IMR-90 (cell line): Measurements from ENCODE around the gene HKDC1. TPM values are rescaled to one million over a fixed set of nuclear protein-coding genes. Genes with fewer than 3 reads are reported as not detected.
"Not testable (repeated sequence)": the region's sequence is repeated elsewhere in the genome, so short reads cannot be mapped to it uniquely, and the experiment has no call there.

Source experiments
- ATAC-seq: fragments of 200-7000 bp; cut with Tn5 transposase; 2 replicates; pipeline ENCODE4 v1.9.1; 2020; ENCODE audit warnings: low read depth, mild to moderate bottlenecking, moderate library complexity
- BruUV-seq: library from RNA; stranded (reverse); fragments of 400-500 nt; replicated peaks from 2 replicates; lab custom pipeline; 2021; lab: Mats Ljungman, UMichigan
- CTCF ChIA-PET: fragments of 300-600 bp; formaldehyde crosslinking; extraction: SDS; loops from one replicate; lab custom pipeline; 2021; ENCODE audit warnings: antibody characterized with exemption; lab: Yijun Ruan, JAX
- POLR2A ChIA-PET: fragments of 300-600 bp; sonication (Branson Sonifier 250); formaldehyde crosslinking; loops from one replicate; lab custom pipeline; 2022; ENCODE audit warnings: antibody characterized with exemption; ENCODE audit not compliant: unreplicated experiment; lab: Charles Lee
- DNase-seq: peaks from one replicate; pipeline ENCODE4 v3.0.0; 2013
- H2AFZ ChIP-seq: replicated peaks from 2 replicates; pipeline ENCODE3; 2013; ENCODE audit warnings: low read length, mild to moderate bottlenecking; ENCODE audit not compliant: poor library complexity
- H2AK5ac ChIP-seq: 2 replicates; pipeline ENCODE4 v1.6.1; 2013; ENCODE audit warnings: low read depth, low read length, inconsistent platforms
- H2AK9ac ChIP-seq: replicated peaks from 2 replicates; pipeline ENCODE3; 2013; ENCODE audit warnings: mild to moderate bottlenecking, low read depth, low read length, moderate library complexity; ENCODE audit not compliant: poor library complexity
- H2BK120ac ChIP-seq: 2 replicates; pipeline ENCODE4 v1.6.1; 2013; ENCODE audit warnings: low read depth, low read length, inconsistent platforms
- H2BK15ac ChIP-seq: 3 replicates; pipeline ENCODE4 v1.6.1; 2013; ENCODE audit warnings: low read depth, low read length, inconsistent platforms
- H2BK20ac ChIP-seq: 2 replicates; pipeline ENCODE4 v1.6.1; 2013; ENCODE audit warnings: low read depth, mild to moderate bottlenecking, inconsistent platforms, low read length, moderate library complexity
- H2BK5ac ChIP-seq: 2 replicates; pipeline ENCODE4 v1.6.1; 2013; ENCODE audit warnings: mild to moderate bottlenecking, low read depth, low read length, inconsistent platforms; ENCODE audit not compliant: poor library complexity, severe bottlenecking
- H3K14ac ChIP-seq: replicated peaks from 2 replicates; pipeline ENCODE4 v1.6.1; 2013; ENCODE audit warnings: low read depth, low read length, inconsistent platforms
- H3K18ac ChIP-seq: 2 replicates; pipeline ENCODE4 v1.6.1; 2013; ENCODE audit warnings: low read depth, low read length, control low read depth
- H3K23ac ChIP-seq: 2 replicates; pipeline ENCODE4 v1.6.1; 2013; ENCODE audit warnings: low read depth, low read length, inconsistent platforms
- H3K27ac ChIP-seq: 2 replicates; pipeline ENCODE4 v1.5.1; 2013; ENCODE audit warnings: mild to moderate bottlenecking, control low read depth, low read length; ENCODE audit not compliant: insufficient read depth
- H3K27me3 ChIP-seq: 2 replicates; pipeline ENCODE4 v1.6.1; 2013; ENCODE audit warnings: low read length; ENCODE audit not compliant: control insufficient read depth, insufficient read depth
- H3K36me3 ChIP-seq: 2 replicates; pipeline ENCODE4 v1.6.1; 2013; ENCODE audit warnings: low read length, mixed read lengths; ENCODE audit not compliant: control insufficient read depth, insufficient read depth
- H3K4ac ChIP-seq: 2 replicates; pipeline ENCODE4 v1.6.1; 2013; ENCODE audit warnings: low read depth, low read length, inconsistent platforms
- H3K4me1 ChIP-seq: 2 replicates; pipeline ENCODE4 v1.6.1; 2013; ENCODE audit warnings: low read length, mixed read lengths; ENCODE audit not compliant: control insufficient read depth, insufficient read depth
- H3K4me2 ChIP-seq: 2 replicates; pipeline ENCODE4 v1.6.1; 2013; ENCODE audit warnings: low read depth, mild to moderate bottlenecking, control low read depth, low read length, moderate library complexity
- H3K4me3 ChIP-seq: 2 replicates; pipeline ENCODE4 v1.5.1; 2013; ENCODE audit warnings: low read depth, mild to moderate bottlenecking, control low read depth, low read length, moderate library complexity; ENCODE audit not compliant: insufficient read depth
- H3K56ac ChIP-seq: 2 replicates; pipeline ENCODE4 v1.6.1; 2013; ENCODE audit warnings: low read length, inconsistent platforms; ENCODE audit not compliant: insufficient read depth; ENCODE audit errors: extremely low read depth
- H3K79me1 ChIP-seq, 2 experiments: 2 replicates each; pipeline ENCODE4 v1.6.1; 2013; ENCODE audit warnings: low read length in 2 of 2, inconsistent platforms in 1 of 2, low read depth in 1 of 2
- H3K9ac ChIP-seq: 2 replicates; pipeline ENCODE4 v1.6.1; 2013; ENCODE audit warnings: low read depth, low read length, control low read depth
- H3K9me1 ChIP-seq: 2 replicates; pipeline ENCODE4 v1.6.1; 2013; ENCODE audit warnings: low read length, inconsistent platforms; ENCODE audit not compliant: insufficient read depth
- H3K9me3 ChIP-seq: 2 replicates; pipeline ENCODE4 v1.6.1; 2013; ENCODE audit warnings: low read length; ENCODE audit not compliant: control insufficient read depth, insufficient read depth
- H4K20me1 ChIP-seq: 2 replicates; pipeline ENCODE4 v1.6.1; 2013; ENCODE audit warnings: low read length, inconsistent platforms; ENCODE audit not compliant: insufficient read depth
- H4K5ac ChIP-seq: 2 replicates; pipeline ENCODE4 v1.6.1; 2013; ENCODE audit warnings: mild to moderate bottlenecking, low read depth, low read length, control low read depth
- H4K8ac ChIP-seq, 2 experiments: 2 replicates each; pipeline ENCODE4 v1.6.1; 2013; ENCODE audit warnings: low read depth in 2 of 2, low read length in 2 of 2, control low read depth in 1 of 2, inconsistent platforms in 1 of 2
- H4K91ac ChIP-seq: 2 replicates; pipeline ENCODE4 v1.6.1; 2013; ENCODE audit warnings: low read depth, low read length, inconsistent platforms; ENCODE audit not compliant: insufficient read depth
- CEBPB ChIP-seq: IDR thresholded peaks from 2 replicates; pipeline ENCODE4 v1.6.1; 2012; ENCODE audit warnings: low read depth, low read length, improper control_type of control experiment
- FOS ChIP-seq: fragments of 150-350 bp; IDR thresholded peaks from 2 replicates; pipeline ENCODE4 v1.6.1; 2016; ENCODE audit warnings: low read depth, low read length
- MAZ ChIP-seq: IDR thresholded peaks from 2 replicates; pipeline ENCODE4 v1.6.1; 2012; ENCODE audit warnings: low read depth, mild to moderate bottlenecking, low read length, improper control_type of control experiment, moderate library complexity, borderline replicate concordance
- MXI1 ChIP-seq: IDR thresholded peaks from 2 replicates; pipeline ENCODE4 v1.6.1; 2012; ENCODE audit warnings: low read depth, mild to moderate bottlenecking, low read length, moderate library complexity, borderline replicate concordance
- NFE2L2 ChIP-seq: fragments of 150-350 bp; IDR thresholded peaks from 2 replicates; pipeline ENCODE4 v1.6.1; 2016; ENCODE audit warnings: low read depth, mild to moderate bottlenecking, low read length
- WGBS, 2 experiments: methylation state at CpG; one replicate each; pipeline versions ENCODE4 v1.1.5 to v1.1.7; 2013; ENCODE audit warnings: missing lambda C conversion rate in 2 of 2; ENCODE audit not compliant: insufficient read length in 1 of 2; ENCODE audit errors: extremely low coverage in 2 of 2; 5-methylcytosine and 5-hydroxymethylcytosine counted together
- dilution Hi-C: fragments of 300-500 bp; cut with HindIII; formaldehyde crosslinking; loops from one replicate; pipeline ENCODE4 v1.14.3; 2018; ENCODE audit warnings: low sequenced_read_pairs; ENCODE audit not compliant: unreplicated experiment
- in situ Hi-C: fragments of 300-500 bp; cut with MboI; formaldehyde crosslinking; loops from 3 replicates; pipeline ENCODE4 v1.14.3; 2019; ENCODE audit warnings: low sequenced_read_pairs, inconsistent platforms, mixed read lengths
- intact Hi-C: fragments of 100-400 bp; cut with micrococcal nuclease; formaldehyde crosslinking; loops from 2 replicates; pipeline ENCODE4 v1.10.0; 2022
- polyA plus RNA-seq, 3 experiments: library from polyadenylated mRNA; depleted of rRNA; stranded (reverse); fragments of >200 nt; gene quantifications; 2 replicates each; pipeline ENCODE4 v1.2.3, GENCODE V29; 2012; ENCODE audit warnings: low replicate concordance in 1 of 3
- total RNA-seq: library from RNA; depleted of rRNA; stranded (reverse); fragments of >200 nt; gene quantifications from 2 replicates; pipeline ENCODE4 v1.2.3, GENCODE V29; 2012
- TF ChIP-seq, protein P1 (sequence below): fragments of 150-350 bp; IDR thresholded peaks from 2 replicates; pipeline ENCODE4 v1.6.1; 2017; ENCODE audit warnings: mild to moderate bottlenecking, antibody characterized with exemption, low read length, low read depth
- TF ChIP-seq, protein P2 (sequence below): fragments of 150-350 bp; IDR thresholded peaks from 2 replicates; pipeline ENCODE4 v1.6.1; 2016; ENCODE audit warnings: low read depth, mild to moderate bottlenecking, low read length, moderate library complexity, borderline replicate concordance

Gene HKDC1
- total and polyA plus RNA-seq, 2 of the 4 experiments (the other 2 are of a cell fraction), result under 0.01 to 0.03 TPM

GRCh38 chr10:69307434-69307833, 87.3 kb downstream of the HKDC1 start:
- H3K23ac ChIP-seq, result no peak overlapping the region
- no peak overlapping the region for H3K4ac ChIP-seq
- TF ChIP-seq, protein P1, sequence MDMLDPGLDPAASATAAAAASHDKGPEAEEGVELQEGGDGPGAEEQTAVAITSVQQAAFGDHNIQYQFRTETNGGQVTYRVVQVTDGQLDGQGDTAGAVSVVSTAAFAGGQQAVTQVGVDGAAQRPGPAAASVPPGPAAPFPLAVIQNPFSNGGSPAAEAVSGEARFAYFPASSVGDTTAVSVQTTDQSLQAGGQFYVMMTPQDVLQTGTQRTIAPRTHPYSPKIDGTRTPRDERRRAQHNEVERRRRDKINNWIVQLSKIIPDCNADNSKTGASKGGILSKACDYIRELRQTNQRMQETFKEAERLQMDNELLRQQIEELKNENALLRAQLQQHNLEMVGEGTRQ, result no peak
- TF ChIP-seq MXI1 (no peak), NFE2L2 (no peak), FOS (no peak), CEBPB (no peak), MAZ (no peak)
- TF ChIP-seq, protein P2, sequence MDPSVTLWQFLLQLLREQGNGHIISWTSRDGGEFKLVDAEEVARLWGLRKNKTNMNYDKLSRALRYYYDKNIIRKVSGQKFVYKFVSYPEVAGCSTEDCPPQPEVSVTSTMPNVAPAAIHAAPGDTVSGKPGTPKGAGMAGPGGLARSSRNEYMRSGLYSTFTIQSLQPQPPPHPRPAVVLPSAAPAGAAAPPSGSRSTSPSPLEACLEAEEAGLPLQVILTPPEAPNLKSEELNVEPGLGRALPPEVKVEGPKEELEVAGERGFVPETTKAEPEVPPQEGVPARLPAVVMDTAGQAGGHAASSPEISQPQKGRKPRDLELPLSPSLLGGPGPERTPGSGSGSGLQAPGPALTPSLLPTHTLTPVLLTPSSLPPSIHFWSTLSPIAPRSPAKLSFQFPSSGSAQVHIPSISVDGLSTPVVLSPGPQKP, result no peak
- no peak overlapping the region for H2AK5ac ChIP-seq
- H3K9ac ChIP-seq, result no peak overlapping the region
- H3K4me2 ChIP-seq, result no peak overlapping the region
- no peak overlapping the region for H2AFZ ChIP-seq
- no peak overlapping the region for H3K18ac ChIP-seq
- H3K4me3 ChIP-seq, result no peak overlapping the region
- H3K4me1 ChIP-seq, result no peaks in the 10 kb centered on the region
- dilution Hi-C loops, result no loop called here
- POLR2A ChIA-PET, result no interaction called here
- H2BK20ac ChIP-seq, result no peak overlapping the region
- in situ Hi-C loops, result no loop called here
- intact Hi-C loops, result loop anchor here (5.0 kb wide), 1 partner anchor 40 kb away; no protein-coding TSS in a partner anchor
- no peak overlapping the region for H2BK15ac ChIP-seq
- no peak overlapping the region for H2AK9ac ChIP-seq
- no peak overlapping the region for H3K27ac ChIP-seq
- CTCF ChIA-PET, result no interaction called here
- no peak overlapping the region for H3K14ac ChIP-seq
- no peak overlapping the region for H3K56ac ChIP-seq
- H3K9me1 ChIP-seq, result no peaks in the 10 kb centered on the region
- ATAC-seq (no peak), DNase-seq (no peak)
- peaks cover 14% of the 10 kb centered on the region for H3K27me3 ChIP-seq
- H4K20me1 ChIP-seq, result no peaks in the 10 kb centered on the region
- BruUV-seq, result no TSS peak
- no CpG with 5 or more reads among the region's 4 CpGs for WGBS, 2 experiments
- H2BK5ac ChIP-seq, result no peak overlapping the region
- peaks cover 4% of the 10 kb centered on the region for H3K9me3 ChIP-seq
- no peak overlapping the region for H2BK120ac ChIP-seq
- no peak overlapping the region for H4K5ac ChIP-seq
- H4K91ac ChIP-seq, result no peak overlapping the region
- no peak overlapping the region for H4K8ac ChIP-seq
- no peaks in the 10 kb centered on the region for H3K36me3 ChIP-seq
- H3K79me1 ChIP-seq, result no peaks in the 10 kb centered on the region

GRCh38 chr10:69308304-69308703, 88.2 kb downstream of the HKDC1 start:
- POLR2A ChIA-PET, result not testable (repeated sequence)

More at GRCh38 chr10:69308304-69308703, 88.2 kb downstream of the HKDC1 start:
- intact Hi-C loops, result loop anchor here (5.0 kb wide), 1 partner anchor 41 kb away; no protein-coding TSS in a partner anchor
- BruUV-seq, H3K23ac ChIP-seq, H2BK5ac ChIP-seq, dilution Hi-C loops, H3K4me3 ChIP-seq, ATAC-seq, H3K9ac ChIP-seq, CTCF ChIA-PET, in situ Hi-C loops, H3K9me3 ChIP-seq, H2AK9ac ChIP-seq, H4K91ac ChIP-seq, H3K14ac ChIP-seq, H3K18ac ChIP-seq, H2AFZ ChIP-seq, H2AK5ac ChIP-seq, H3K9me1 ChIP-seq, H2BK20ac ChIP-seq, H4K8ac ChIP-seq, H3K4me1 ChIP-seq, H4K20me1 ChIP-seq, H3K4ac ChIP-seq, H4K5ac ChIP-seq, H3K36me3 ChIP-seq, H3K4me2 ChIP-seq, H3K27ac ChIP-seq, H3K79me1 ChIP-seq, H2BK15ac ChIP-seq, H3K56ac ChIP-seq, DNase-seq, H2BK120ac ChIP-seq: not testable (repeated sequence)
- 75% methylated on average over 2 of the region's 10 CpGs; no CpG with 5 or more reads in 1 of the 2 experiments for WGBS, 2 experiments
- H3K27me3 ChIP-seq, result peaks cover 14% of the 10 kb centered on the region
